HL-60/S4 treated with phorbol 12-myristate 13-acetate at 8.2 ng/mL for 4 days and 3 days (cell line): ENCODE data around the gene OR10H1.

Experiments
- in situ Hi-C: fragments of 300-500 bp; cut with MboI; formaldehyde crosslinking; loops from 2 replicates; pipeline ENCODE4 v1.15.0; 2022; ENCODE audit warnings: low sequenced_read_pairs

OR10H1 gene

GRCh38 chr19:15815306-15815705 is at the start of gene OR10H1:
TSS of gene OR10H1 (minus strand) at chr19:15815664. CDS start at chr19:15808037, 7,627 bp downstream.
- in situ Hi-C loops = no loop called here

GRCh38 chr19:15864824-15865223 is 49.4 kb upstream of the OR10H1 start:
- in situ Hi-C loops = no loop called here

- in situ Hi-C loops = no loop called here
Measured at GRCh38 chr19:15863272-15863671, 47.8 kb upstream of the OR10H1 start.

GRCh38 chr19:15862444-15862843 is 47.0 kb upstream of the OR10H1 start:
- in situ Hi-C loops = no loop called here

GRCh38 chr19:15860522-15860921 is 45.1 kb upstream of the OR10H1 start:
- in situ Hi-C loops = no loop called here

GRCh38 chr19:15859187-15859586 is 43.7 kb upstream of the OR10H1 start:
- in situ Hi-C loops = no loop called here

GRCh38 chr19:15850385-15850784 is 34.9 kb upstream of the OR10H1 start:
- in situ Hi-C loops = no loop called here

GRCh38 chr19:15846923-15847322 is 31.5 kb upstream of the OR10H1 start:
- in situ Hi-C loops = loop anchor here (25.0 kb wide), 1 partner anchor 340 kb away; the partner anchor contains the start of genes AP1M1 and FAM32A

- in situ Hi-C loops = loop anchor here (25.0 kb wide), 1 partner anchor 343 kb away; the partner anchor contains the start of genes AP1M1 and FAM32A
Measured at GRCh38 chr19:15843894-15844222, 28.4 kb upstream of the OR10H1 start.

GRCh38 chr19:15843203-15843893 is 27.9 kb upstream of the OR10H1 start:
- in situ Hi-C loops = loop anchor here (25.0 kb wide), 1 partner anchor 344 kb away; the partner anchor contains the start of genes AP1M1 and FAM32A

- in situ Hi-C loops = loop anchor here (25.0 kb wide), 1 partner anchor 345 kb away; the partner anchor contains the start of genes AP1M1 and FAM32A
Measured at GRCh38 chr19:15841875-15842569, 26.6 kb upstream of the OR10H1 start.

- in situ Hi-C loops = loop anchor here (25.0 kb wide), 1 partner anchor 346 kb away; the partner anchor contains the start of genes AP1M1 and FAM32A
Measured at GRCh38 chr19:15840833-15841232, 25.4 kb upstream of the OR10H1 start.

- in situ Hi-C loops = loop anchor here (25.0 kb wide), 1 partner anchor 347 kb away; the partner anchor contains the start of genes AP1M1 and FAM32A
Measured at GRCh38 chr19:15839888-15840287, 24.4 kb upstream of the OR10H1 start.

GRCh38 chr19:15838351-15838750 is 22.9 kb upstream of the OR10H1 start:
- in situ Hi-C loops = loop anchor here (25.0 kb wide), 1 partner anchor 349 kb away; the partner anchor contains the start of genes AP1M1 and FAM32A

- in situ Hi-C loops = loop anchor here (25.0 kb wide), 1 partner anchor 350 kb away; the partner anchor contains the start of genes AP1M1 and FAM32A
Measured at GRCh38 chr19:15837221-15837731, 21.8 kb upstream of the OR10H1 start.

GRCh38 chr19:15836330-15837220 is 21.1 kb upstream of the OR10H1 start:
- in situ Hi-C loops = loop anchor here (25.0 kb wide), 1 partner anchor 351 kb away; the partner anchor contains the start of genes AP1M1 and FAM32A

GRCh38 chr19:15835565-15836329 is 20.3 kb upstream of the OR10H1 start:
- in situ Hi-C loops = loop anchor here (25.0 kb wide), 1 partner anchor 352 kb away; the partner anchor contains the start of genes AP1M1 and FAM32A

- in situ Hi-C loops = loop anchor here (25.0 kb wide), 1 partner anchor 353 kb away; the partner anchor contains the start of genes AP1M1 and FAM32A
Measured at GRCh38 chr19:15834232-15834631, 18.8 kb upstream of the OR10H1 start.

- in situ Hi-C loops = loop anchor here (25.0 kb wide), 1 partner anchor 356 kb away; the partner anchor contains the start of genes AP1M1 and FAM32A
Measured at GRCh38 chr19:15831626-15832025, 16.2 kb upstream of the OR10H1 start.
